Nephron progenitor cell (in vitro differentiated cells): ENCODE data around the gene PUS1.
A peak's percentile ranks its signal among the peaks of the same experiment; 100 is the strongest.

ENCODE experiments used
- DNase-seq: peaks from one replicate; pipeline ENCODE4 v3.0.0; 2021
- H3K27ac Mint-ChIP-seq: 2 replicates; pipeline ENCODE4 v1.8.0; 2021; ENCODE audit warnings: mild to moderate bottlenecking, moderate library complexity, mixed read lengths
- H3K27me3 Mint-ChIP-seq: 2 replicates; pipeline ENCODE4 v1.8.0; 2021; ENCODE audit warnings: mild to moderate bottlenecking, low read depth, mixed read lengths; ENCODE audit not compliant: poor library complexity
- H3K36me3 Mint-ChIP-seq: 2 replicates; pipeline ENCODE4 v1.8.0; 2021; ENCODE audit warnings: low read depth, mixed read lengths
- H3K4me1 Mint-ChIP-seq: 2 replicates; pipeline ENCODE4 v1.8.0; 2021; ENCODE audit warnings: mixed read lengths
- H3K4me3 Mint-ChIP-seq: 2 replicates; pipeline ENCODE4 v1.8.0; 2021; ENCODE audit warnings: mild to moderate bottlenecking, moderate library complexity, mixed read lengths
- H3K9me3 Mint-ChIP-seq: 2 replicates; pipeline ENCODE4 v1.8.0; 2021; ENCODE audit warnings: mild to moderate bottlenecking, moderate library complexity, mixed read lengths
- CTCF ChIP-seq: fragments of 200-600 bp; sonication (generic); IDR thresholded peaks from 2 replicates; pipeline ENCODE4 v1.5.0; 2021; ENCODE audit warnings: antibody characterized with exemption

The PUS1 gene

DNA sequence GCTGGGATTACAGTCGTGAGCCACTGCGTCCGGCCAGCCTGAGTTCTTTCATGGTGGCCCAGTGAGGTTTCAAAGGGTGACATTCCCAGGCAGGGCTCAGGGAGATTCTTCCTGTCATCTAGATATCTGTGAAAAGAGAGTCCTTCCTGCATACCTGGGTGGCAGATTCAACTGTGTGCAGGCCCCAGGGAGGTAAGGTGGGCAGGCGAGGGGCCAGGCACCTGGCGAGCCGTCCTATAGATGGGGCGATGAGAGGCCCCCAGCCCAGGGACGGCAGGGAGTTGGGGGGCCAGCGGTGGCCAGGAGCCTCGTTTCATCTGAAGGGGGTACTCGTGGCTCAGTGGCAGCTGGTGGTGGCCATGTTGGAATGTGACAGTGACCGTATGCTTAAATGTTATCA, 13.6 kb downstream of the PUS1 start:
- H3K36me3 Mint-ChIP-seq, result peaks cover 48% of the 10 kb centered on the region
- no peak overlapping the region for H3K27ac Mint-ChIP-seq
- H3K4me3 Mint-ChIP-seq, result no peak overlapping the region
- no peaks in the 10 kb centered on the region for H3K9me3 Mint-ChIP-seq
- TF ChIP-seq CTCF, result no peak
- H3K4me1 Mint-ChIP-seq, result peaks cover 6% of the 10 kb centered on the region
- DNase-seq, result no peak
- H3K27me3 Mint-ChIP-seq, result peaks cover 6% of the 10 kb centered on the region

- Mint-ChIP-seq H3K27me3 (peaks cover 6% of the 10 kb centered on the region), H3K4me1 (peaks cover 13% of the 10 kb centered on the region), H3K4me3 (no peak overlapping the region), H3K27ac (no peak overlapping the region), H3K36me3 (peaks cover 43% of the 10 kb centered on the region), H3K9me3 (no peaks in the 10 kb centered on the region)
- no peak for DNase-seq
- no peak for TF ChIP-seq CTCF
Measured at GRCh38 chr12:131943389-131943788, 14.3 kb downstream of the PUS1 start.

DNA sequence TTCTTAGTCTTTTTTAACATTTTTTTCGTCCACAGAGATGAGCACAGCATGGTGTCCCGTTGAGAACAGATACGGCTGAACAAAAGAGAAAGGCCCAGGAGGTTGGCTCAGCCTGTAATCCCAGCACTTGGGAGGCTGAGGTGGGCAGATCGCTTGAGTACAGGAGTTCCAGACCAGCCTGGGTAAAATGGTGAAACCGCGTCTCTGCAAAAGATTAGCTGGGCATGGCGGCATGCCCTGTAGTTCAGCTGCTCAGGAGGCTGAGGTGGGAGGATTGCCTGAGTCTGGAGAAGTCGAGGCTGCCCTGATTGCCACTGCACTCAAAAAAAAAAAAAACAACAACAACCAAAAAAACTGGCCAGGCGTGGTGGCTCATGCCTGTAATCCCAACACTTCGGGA, 14.8 kb downstream of the PUS1 start:
- no peak for DNase-seq
- H3K27me3 Mint-ChIP-seq, result peaks cover 6% of the 10 kb centered on the region
- no peaks in the 10 kb centered on the region for H3K9me3 Mint-ChIP-seq
- TF ChIP-seq CTCF, result no peak
- H3K36me3 Mint-ChIP-seq, result peaks cover 42% of the 10 kb centered on the region
- H3K27ac Mint-ChIP-seq, result no peak overlapping the region
- peaks cover 15% of the 10 kb centered on the region for H3K4me1 Mint-ChIP-seq
- H3K4me3 Mint-ChIP-seq, result no peak overlapping the region

GRCh38 chr12:131944601-131945251, 15.7 kb downstream of the PUS1 start:
- H3K4me3 Mint-ChIP-seq, result no peak overlapping the region
- no peaks in the 10 kb centered on the region for H3K9me3 Mint-ChIP-seq
- H3K36me3 Mint-ChIP-seq, result peaks cover 34% of the 10 kb centered on the region
- peaks cover 15% of the 10 kb centered on the region for H3K4me1 Mint-ChIP-seq
- no peak for DNase-seq
- no peak for TF ChIP-seq CTCF
- H3K27me3 Mint-ChIP-seq, result peaks cover 6% of the 10 kb centered on the region
- no peak overlapping the region for H3K27ac Mint-ChIP-seq

DNA sequence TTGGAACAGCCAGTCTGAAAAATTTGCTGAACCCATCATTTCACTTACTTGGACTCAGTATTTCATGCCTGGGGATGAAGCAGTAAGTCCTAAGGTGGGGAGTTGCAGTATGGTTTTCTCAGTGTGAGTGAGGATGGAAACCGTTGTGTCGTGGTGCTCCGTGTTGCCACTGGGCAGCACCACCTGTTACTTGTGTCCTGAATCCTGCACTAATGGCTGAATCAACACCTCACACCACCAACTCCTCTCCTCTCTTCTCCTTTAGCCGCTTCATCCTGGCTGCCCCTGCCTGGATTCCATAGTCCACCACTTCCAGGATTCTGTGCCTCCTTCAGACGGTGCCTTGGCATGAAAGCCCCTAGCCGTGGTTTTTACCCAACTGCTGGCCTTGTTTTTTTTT, 17.7 kb downstream of the PUS1 start:
- no peak for TF ChIP-seq CTCF
- no peak overlapping the region for H3K4me3 Mint-ChIP-seq
- DNase-seq, result no peak
- peak overlapping the region; percentile 88 for H3K27ac Mint-ChIP-seq
- peaks cover 6% of the 10 kb centered on the region for H3K27me3 Mint-ChIP-seq
- H3K9me3 Mint-ChIP-seq, result no peaks in the 10 kb centered on the region
- H3K36me3 Mint-ChIP-seq, result peaks cover 23% of the 10 kb centered on the region
- H3K4me1 Mint-ChIP-seq, result peaks cover 15% of the 10 kb centered on the region

- H3K4me1 Mint-ChIP-seq, result peaks cover 18% of the 10 kb centered on the region
- H3K4me3 Mint-ChIP-seq, result no peak overlapping the region
- DNase-seq, result no peak
- no peak for TF ChIP-seq CTCF
- no peaks in the 10 kb centered on the region for H3K9me3 Mint-ChIP-seq
- H3K27ac Mint-ChIP-seq, result peak overlapping the region; percentile 44
- peaks cover 6% of the 10 kb centered on the region for H3K27me3 Mint-ChIP-seq
- peaks cover 25% of the 10 kb centered on the region for H3K36me3 Mint-ChIP-seq
Measured at GRCh38 chr12:131947482-131948027, 18.5 kb downstream of the PUS1 start.
